Fibroblast of lung (primary cell): ENCODE measurements around the gene FBLN2.

Experiments
- CTCF ChIP-seq, 2 donors: IDR thresholded peaks in 1 of 2; conservative IDR thresholded peaks in 1 of 2; 1 replicate in 1 of 2; 2 replicates in 1 of 2; pipeline ENCODE4 v1.5.1; 2011 to 2012; ENCODE audit warnings: low read length in 2 of 2, control low read depth in 1 of 2, inconsistent platforms in 1 of 2, low read depth in 1 of 2, mild to moderate bottlenecking in 1 of 2
- EZH2 ChIP-seq: IDR thresholded peaks from 2 replicates; pipeline ENCODE4 v1.5.1; 2012; ENCODE audit warnings: low read length, control low read depth, mild to moderate bottlenecking; ENCODE audit errors: missing control alignments

GRCh38 chr3:13564751-13565560 is 16.0 kb downstream of the FBLN2 start:
- TF ChIP-seq CTCF (conservative IDR thresholded peaks at IDR 0.05 in 1 of 2, IDR thresholded peaks at IDR 0.05 in 1 of 2; ENCODE audit: low read depth in 1 of 2, low read length in 2 of 2) (no peak), EZH2 (no peak)
